NCI-H345 (cell line): ENCODE measurements around the gene NTMT2.
"Not testable (repeated sequence)": the region's sequence is repeated elsewhere in the genome, so short reads cannot be mapped to it uniquely, and the experiment has no call there.

ENCODE experiments used
- DNase-seq: peaks from one replicate; lab custom pipeline; 2025; lab: John Stamatoyannopoulos, UW

NTMT2 gene

GRCh38 chr1:170157820-170158219 is 12.1 kb downstream of the NTMT2 start:
- no peak for DNase-seq

DNA sequence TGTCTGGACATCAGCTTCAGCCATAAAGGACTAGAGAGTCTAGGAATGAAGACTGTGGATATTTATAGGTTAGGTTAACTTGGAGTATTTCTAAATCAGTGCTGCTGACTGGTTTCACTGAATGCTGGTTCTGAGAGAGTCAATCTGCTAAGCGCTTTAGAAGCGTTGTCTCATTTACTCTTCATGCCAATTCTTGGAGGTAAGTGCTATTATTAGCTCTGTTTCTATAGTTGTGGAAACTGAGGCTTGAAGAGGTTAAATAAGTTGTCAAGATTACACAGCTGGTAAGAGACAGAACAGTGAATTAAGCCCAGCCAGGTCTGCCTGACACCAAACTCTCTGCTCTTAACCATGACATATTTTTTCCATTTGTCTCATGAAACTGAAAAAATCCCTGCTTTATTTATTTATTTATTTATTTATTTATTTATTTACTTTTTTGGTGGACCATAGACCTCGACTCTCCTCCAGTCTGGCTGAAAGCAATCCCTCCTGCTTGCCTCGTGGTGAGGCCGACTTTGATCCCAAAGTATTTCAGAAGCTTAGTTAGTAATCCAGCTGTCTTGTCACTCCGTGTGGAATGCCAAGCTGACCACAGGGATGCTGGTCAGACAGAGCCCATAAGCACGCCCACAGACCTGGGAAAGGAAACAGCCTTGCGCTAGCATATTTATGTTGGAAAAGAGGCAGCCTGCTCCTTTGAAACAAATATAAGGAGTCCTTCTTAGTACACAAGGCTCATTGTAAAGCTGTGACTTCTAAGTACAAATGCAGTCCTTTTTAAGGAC is 16.9 kb downstream of the NTMT2 start:
- no peak for DNase-seq

- DNase-seq, result no peak
Measured at GRCh38 chr1:170164103-170164763, 18.5 kb downstream of the NTMT2 start.

DNA sequence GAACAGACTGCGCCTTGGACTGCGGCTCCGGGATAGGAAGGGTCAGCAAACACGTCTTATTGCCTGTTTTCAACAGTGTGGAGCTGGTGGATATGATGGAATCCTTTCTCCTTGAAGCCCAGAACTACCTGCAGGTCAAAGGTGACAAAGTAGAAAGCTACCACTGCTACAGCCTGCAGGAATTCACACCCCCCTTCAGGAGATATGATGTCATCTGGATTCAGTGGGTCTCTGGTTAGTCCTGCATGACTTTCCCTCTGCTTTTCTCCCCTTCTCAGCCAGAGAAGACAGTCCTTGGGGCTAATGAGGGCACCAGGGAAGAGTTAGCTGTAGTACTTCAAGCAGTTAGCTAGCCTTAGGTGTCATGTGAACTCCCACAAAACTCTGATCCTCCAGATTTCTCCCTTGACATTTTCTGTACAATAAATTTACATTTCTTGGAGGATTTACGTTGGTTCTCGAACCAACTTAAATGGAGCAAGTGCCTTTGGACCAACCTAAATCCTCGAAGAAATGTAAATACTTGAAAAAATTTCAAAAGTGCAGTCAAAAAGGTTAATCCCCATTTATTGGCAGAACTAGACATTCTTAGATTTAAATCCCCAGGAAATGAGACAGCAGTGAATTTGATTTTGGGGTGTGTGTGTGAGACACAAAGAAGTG is 20.9 kb downstream of the NTMT2 start:
- DNase-seq, result no peak

- no peak for DNase-seq
Measured at GRCh38 chr1:170168265-170168664, 22.5 kb downstream of the NTMT2 start.

DNA sequence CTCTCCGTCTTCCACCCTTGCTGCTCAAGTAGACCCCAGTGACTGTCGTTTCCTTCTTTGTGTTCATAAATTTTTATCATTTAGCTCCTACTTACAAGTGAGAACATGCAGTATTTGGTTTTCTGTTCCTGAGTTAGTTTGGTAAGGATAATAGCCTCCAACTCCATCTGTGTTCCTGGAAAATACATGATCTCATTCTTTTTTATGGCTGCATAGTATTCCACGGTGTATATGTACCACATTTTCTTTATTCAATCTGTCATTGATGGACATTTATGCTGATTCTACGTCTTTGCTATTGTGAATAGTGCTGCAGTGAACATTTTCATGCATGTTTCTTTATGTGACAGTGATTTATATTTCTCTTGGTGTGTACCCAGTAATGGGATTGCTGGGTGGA is 24.8 kb downstream of the NTMT2 start:
- DNase-seq, result not testable (repeated sequence)

GRCh38 chr1:170174395-170174794 is 28.6 kb downstream of the NTMT2 start:
- no peak for DNase-seq

DNA sequence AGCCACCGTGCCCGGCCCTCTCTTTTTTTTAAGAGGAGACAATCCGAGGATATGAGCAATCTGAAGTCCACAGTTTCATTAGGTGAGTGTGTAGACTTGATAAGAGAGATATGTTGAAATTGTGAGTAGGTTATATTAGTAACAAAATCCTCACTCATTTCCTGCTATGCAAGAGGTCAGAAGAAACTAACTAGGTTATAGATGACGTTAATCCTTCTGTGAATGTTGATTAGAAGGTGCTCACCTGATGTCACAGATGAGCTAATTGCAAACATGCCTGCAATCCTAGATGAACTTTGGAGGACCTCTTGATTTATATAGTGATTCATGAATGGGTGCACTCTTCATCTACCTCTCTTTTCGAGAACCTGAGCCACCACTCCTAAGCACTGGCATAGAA is 29.3 kb downstream of the NTMT2 start:
- DNase-seq, result no peak

GRCh38 chr1:170175484-170175883 is 29.7 kb downstream of the NTMT2 start:
- DNase-seq, result no peak

- DNase-seq, result no peak
Measured at GRCh38 chr1:170176772-170177171, 31.0 kb downstream of the NTMT2 start.

- no peak for DNase-seq
Measured at GRCh38 chr1:170182442-170182841, 36.7 kb downstream of the NTMT2 start.

DNA sequence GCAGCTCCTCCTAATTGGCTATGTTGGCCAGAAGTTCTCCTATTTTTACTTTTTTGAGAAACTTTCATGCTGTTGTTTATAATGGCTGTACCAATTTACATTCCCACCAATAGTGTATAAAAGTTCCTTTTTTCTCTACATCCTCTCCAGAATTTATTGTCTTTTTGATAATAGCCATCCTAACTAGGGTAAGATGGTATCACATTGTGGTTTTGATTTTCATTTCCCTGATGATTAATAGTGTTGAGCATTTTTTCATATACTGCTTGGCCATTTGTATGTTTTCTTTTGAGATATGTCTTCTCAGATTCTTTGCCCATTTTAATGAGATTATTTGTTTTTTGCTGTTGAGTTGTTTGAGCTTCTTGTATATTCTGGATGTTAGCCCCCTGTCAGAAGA is 46.8 kb downstream of the NTMT2 start:
- DNase-seq, result no peak

DNA sequence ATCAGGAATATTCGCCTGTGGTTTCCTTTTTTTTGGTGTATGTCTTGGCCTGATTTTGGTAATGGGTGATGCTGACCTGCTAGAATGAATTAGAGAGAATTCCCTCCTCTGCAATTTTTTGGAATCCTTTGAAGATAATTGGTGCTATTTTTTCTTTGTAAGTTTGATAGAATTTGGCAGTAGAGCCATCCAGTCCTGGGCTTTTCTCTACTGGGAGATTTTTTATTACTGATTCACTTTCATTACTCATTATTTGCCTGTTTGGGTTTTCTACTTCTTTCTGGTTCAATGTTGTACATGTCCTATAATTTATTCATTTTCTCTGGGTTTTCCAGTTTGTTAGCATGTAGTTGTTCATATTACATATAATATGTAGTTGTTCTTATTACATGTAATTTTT is 48.7 kb downstream of the NTMT2 start:
- no peak for DNase-seq

- DNase-seq, result no peak
Measured at GRCh38 chr1:170196490-170197236, 50.9 kb downstream of the NTMT2 start.

DNA sequence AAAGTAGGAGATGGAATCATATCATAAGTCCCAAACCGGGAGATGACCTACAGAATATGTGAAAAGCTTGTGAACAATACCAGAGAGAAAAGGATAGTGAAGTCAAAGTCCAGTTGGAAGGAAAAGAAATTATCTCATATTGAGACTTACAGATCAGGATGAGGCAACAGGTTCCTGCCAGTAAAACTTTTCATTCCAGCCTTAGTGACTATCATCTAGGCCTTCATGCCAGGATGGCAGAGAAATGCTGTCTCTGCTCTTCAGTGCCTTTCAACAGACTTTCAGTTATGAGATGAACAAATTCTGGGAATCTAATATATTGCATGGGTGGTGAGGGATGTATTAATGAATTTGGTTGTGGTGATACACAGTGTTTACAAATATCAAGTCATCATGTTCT is 52.3 kb downstream of the NTMT2 start:
- DNase-seq, result no peak

GRCh38 chr1:170198584-170198983 is 52.8 kb downstream of the NTMT2 start:
- no peak for DNase-seq

GRCh38 chr1:170200161-170200560 is 54.4 kb downstream of the NTMT2 start:
- no peak for DNase-seq

DNA sequence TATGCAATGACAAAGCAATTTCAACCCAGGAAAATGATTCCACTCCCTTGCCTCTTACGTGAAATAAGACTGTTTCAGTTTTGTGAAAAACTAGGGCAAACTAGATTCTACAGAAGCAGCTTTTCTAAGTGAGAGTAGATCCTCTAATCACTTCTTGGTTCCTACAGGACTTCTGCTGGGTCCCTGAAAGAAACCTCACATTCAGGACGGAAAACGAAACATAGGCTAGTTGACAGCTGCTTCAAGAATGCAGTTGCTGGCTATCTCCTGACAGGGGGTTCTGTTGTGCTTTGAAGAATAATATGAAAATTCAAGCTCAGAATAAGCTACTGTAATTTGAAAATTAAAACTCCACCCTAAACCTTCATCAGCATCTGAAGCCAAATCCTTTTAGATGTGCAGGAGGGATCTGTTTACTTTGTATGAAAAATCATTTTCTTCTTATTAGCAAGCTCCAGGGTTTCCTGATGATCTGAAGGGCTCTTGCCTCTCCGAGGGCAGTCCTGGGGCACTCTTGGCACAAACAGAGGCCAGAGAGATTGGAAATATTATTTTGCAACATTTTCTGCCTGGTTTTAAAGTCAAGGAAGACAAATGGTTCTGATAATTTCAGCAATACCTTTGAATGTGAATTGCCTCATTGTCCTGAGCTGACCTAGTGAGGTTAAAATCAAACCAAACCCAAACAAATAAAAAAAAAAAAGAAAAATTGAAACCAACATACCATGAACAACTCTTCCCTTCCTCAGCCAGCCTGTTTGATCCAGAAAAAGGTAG is 55.0 kb downstream of the NTMT2 start:
- DNase-seq, result no peak

DNA sequence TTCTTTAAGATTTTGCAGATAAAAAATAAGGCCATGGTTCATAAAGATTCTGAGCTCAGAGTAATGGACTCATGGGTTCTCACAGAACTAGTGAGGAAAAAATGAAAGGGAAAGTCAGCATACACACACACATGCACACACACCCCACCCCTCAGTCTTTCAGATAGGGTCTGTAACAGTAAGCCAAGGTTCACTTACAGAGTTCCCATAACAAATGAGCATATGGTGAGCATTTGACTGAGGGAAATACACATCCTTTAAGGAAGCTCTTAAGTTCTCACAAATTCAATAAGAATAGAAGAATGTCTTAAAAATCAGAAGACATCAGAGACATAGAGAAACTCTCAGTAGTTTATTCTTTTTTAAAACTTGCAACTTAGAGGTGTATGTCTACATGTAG is 57.9 kb downstream of the NTMT2 start:
- no peak for DNase-seq

DNA sequence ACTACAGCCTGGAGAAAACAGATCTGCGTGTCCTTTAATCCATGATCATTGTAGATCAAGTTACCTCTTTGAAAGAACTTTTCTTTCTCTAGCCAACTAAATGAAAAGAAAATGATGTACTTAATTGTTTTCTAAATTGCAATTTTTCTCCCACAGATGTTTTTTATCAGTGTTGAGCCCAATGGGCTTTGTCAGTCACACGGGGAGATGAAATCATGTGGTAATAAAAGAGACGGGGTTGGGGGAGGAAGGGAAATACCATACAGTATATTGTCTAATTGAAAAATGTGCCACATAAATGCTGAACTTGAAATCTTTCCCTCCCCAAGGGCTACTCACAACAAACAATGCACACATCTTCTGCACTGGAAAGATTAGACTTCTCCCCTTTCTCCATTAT is 58.4 kb downstream of the NTMT2 start:
- no peak for DNase-seq

DNA sequence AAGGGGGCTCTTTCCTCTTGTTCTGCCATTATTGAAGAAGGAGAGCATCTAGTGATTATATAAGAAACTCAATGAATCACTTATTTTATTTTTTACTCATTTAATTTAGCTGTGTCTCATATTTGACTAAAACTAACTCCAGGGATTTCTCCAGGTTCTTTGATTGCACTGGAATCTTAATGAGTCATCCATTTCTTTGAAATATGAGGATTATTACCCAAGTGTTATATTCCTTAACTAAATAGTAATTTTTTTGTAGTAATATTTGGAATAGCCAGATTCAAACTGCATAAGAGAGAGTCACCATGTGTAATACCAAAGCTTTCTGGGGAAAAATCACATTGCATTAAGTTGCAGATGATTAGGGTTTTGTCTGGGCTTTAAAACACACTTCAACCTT is 59.5 kb downstream of the NTMT2 start:
- no peak for DNase-seq

DNA sequence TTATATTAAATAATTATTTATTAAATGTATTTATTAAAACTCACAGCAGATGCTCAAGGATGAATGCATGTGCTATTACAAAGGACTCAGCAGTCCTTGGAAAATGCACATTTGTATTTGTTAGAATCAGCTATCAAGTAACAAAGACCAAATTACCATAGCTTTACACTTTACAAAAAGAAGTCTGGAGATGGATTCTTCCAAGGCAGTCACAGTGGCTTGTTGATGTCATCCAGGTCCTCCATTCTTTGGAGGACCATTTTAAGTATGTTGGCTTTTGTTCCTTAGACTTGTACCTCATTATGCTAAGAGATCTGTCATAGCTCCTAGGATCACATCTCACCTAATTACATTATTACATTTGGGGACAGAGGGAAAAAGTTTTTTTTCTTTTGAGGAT is 63.4 kb downstream of the NTMT2 start:
- DNase-seq, result no peak
